Brain microvascular endothelial cell (primary cell): ENCODE data around the gene GPR183.

Source experiments
- DNase-seq: peaks from one replicate; pipeline ENCODE4 v3.0.0-alpha.2; 2020
- H3K27ac ChIP-seq: fragments of 250-450 bp; sonication (Bioruptor Pico); 2 replicates; pipeline ENCODE4 v1.5.1; 2020; ENCODE audit warnings: mild to moderate bottlenecking, moderate library complexity
- H3K27me3 ChIP-seq: fragments of 250-450 bp; sonication (Bioruptor Pico); replicated peaks from 2 replicates; pipeline ENCODE4 v1.5.1; 2020; ENCODE audit warnings: mild to moderate bottlenecking
- H3K36me3 ChIP-seq: fragments of 250-450 bp; sonication (Bioruptor Pico); replicated peaks from 2 replicates; pipeline ENCODE4 v1.5.1; 2020; ENCODE audit warnings: mild to moderate bottlenecking
- H3K4me3 ChIP-seq: 2 replicates; pipeline ENCODE4 v1.5.1; 2011; ENCODE audit warnings: low read depth, mild to moderate bottlenecking, control low read depth, low read length, moderate library complexity
- CTCF ChIP-seq: IDR thresholded peaks from 2 replicates; pipeline ENCODE4 v1.5.1; 2011; ENCODE audit warnings: low read depth, mild to moderate bottlenecking, moderate library complexity, low read length, control low read depth, inconsistent platforms; ENCODE audit errors: missing control alignments
- in situ Hi-C: cut with HindIII; loops from 2 replicates; pipeline ENCODE4 v1.10.0; 2017; ENCODE audit warnings: low sequenced_read_pairs, low pct_ligation_motif_present

Gene GPR183

GRCh38 chr13:99289674-99290337, 17.4 kb downstream of the GPR183 start:
- in situ Hi-C loops, result no loop called here
- DNase-seq, result no peak
- TF ChIP-seq CTCF, result no peak
- H3K27me3 ChIP-seq, result no peaks in the 10 kb centered on the region
- no peak overlapping the region for H3K27ac ChIP-seq
- H3K4me3 ChIP-seq, result no peak overlapping the region
- H3K36me3 ChIP-seq, result no peaks in the 10 kb centered on the region

- H3K27me3 ChIP-seq, result no peaks in the 10 kb centered on the region
- H3K27ac ChIP-seq, result no peak overlapping the region
- TF ChIP-seq CTCF, result no peak
- H3K36me3 ChIP-seq, result no peaks in the 10 kb centered on the region
- H3K4me3 ChIP-seq, result no peak overlapping the region
- in situ Hi-C loops, result no loop called here
- DNase-seq, result no peak
Measured at GRCh38 chr13:99289271-99289670, 17.9 kb downstream of the GPR183 start.

GRCh38 chr13:99288089-99288488, 19.1 kb downstream of the GPR183 start:
- Histone ChIP-seq H3K27me3 (no peaks in the 10 kb centered on the region), H3K36me3 (no peaks in the 10 kb centered on the region), H3K27ac (no peak overlapping the region), H3K4me3 (no peak overlapping the region)
- no peak for TF ChIP-seq CTCF
- no peak for DNase-seq
- in situ Hi-C loops, result no loop called here

- no peak for DNase-seq
- H3K27ac ChIP-seq, result no peak overlapping the region
- no peak overlapping the region for H3K4me3 ChIP-seq
- H3K36me3 ChIP-seq, result no peaks in the 10 kb centered on the region
- no peaks in the 10 kb centered on the region for H3K27me3 ChIP-seq
- in situ Hi-C loops, result no loop called here
- TF ChIP-seq CTCF, result no peak
Measured at GRCh38 chr13:99287551-99287950, 19.6 kb downstream of the GPR183 start.

- no peaks in the 10 kb centered on the region for H3K27me3 ChIP-seq
- no peak overlapping the region for H3K4me3 ChIP-seq
- in situ Hi-C loops, result no loop called here
- H3K36me3 ChIP-seq, result no peaks in the 10 kb centered on the region
- no peak for DNase-seq
- no peak for TF ChIP-seq CTCF
- no peak overlapping the region for H3K27ac ChIP-seq
Measured at GRCh38 chr13:99285432-99286182, 21.6 kb downstream of the GPR183 start.
